Activated T-helper 1 cell treated with anti-CD3 and anti-CD28 coated beads, Interleukin-2, amount 50 U/mL, for 16 hours (primary cell): Measurements from ENCODE around the gene GPR18.

Source experiments
- DNase-seq, 2 donors: peaks; one replicate each; pipeline ENCODE4 v3.0.0-alpha.2; 2020; ENCODE audit warnings: low read depth in 1 of 2, low spot score in 1 of 2

The GPR18 gene, protein sequence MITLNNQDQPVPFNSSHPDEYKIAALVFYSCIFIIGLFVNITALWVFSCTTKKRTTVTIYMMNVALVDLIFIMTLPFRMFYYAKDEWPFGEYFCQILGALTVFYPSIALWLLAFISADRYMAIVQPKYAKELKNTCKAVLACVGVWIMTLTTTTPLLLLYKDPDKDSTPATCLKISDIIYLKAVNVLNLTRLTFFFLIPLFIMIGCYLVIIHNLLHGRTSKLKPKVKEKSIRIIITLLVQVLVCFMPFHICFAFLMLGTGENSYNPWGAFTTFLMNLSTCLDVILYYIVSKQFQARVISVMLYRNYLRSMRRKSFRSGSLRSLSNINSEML

DNA sequence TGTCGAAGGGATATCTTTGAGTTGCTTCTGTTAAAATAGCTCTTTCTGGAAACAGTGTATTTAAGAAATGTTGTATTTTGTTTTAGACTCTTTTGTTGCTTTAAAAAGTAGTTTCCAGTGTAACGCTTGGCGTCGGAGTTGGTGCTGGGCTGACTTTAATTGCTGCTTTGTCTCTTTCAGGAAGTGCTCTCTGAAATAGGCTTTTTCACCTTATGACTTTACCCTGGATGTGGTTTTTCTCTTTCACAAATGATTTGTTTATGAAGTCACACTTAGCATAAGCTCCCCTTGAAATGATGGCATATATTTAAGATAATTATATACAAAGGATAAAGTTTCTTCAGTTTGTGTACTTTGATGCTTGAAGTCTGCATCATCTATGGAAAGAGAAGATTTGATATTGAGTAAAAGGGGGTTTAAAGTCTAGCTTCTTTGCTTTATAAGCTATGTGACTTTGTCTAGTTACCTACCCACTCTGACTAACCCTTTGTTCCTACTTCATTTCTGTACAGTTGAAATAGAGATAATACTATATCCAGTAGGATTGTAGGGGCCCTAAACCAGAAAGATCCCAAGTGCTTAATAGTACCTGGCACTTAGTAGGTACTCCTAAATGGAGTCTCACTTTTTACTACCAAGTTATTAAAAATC is at the start of gene GPR18:
TSS of gene GPR18 (minus strand) at position 170 of the 651 bp plus-strand sequence. CDS start 2,507 bp downstream, outside the sequence.
- no peak for DNase-seq

DNA sequence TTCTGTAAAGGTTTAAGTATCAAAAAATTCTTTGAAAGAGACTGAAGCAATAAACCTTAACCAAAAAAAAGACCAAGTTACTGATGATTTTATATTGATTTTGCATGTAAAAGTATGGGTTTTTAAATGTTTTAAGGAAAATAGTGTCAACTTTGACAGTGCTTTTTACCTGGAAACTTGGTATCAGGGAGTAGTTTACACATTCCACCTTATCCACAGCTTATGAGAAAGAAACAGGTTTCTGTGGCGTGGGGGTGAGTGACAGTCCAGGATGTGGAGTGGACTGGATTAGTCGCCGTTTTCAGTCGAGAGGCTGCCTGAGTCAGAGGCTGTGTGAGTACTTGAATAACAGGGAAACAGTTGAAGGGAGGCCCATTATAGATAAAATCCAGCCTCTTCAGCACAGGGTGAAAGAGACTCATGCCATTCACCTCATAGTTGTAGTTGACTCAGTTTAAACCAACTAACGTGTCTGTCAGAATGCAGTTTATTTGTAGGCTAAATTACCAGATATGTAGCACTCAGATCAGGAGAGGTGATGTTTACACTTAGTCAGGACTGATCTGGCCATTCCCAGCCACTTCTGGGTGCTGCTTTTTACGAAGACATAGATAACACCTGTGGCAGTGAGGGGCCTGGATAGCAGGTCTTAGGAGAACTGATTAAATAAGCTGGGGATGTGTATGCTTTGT is 49.6 kb upstream of the GPR18 start:
- DNase-seq: peak in 1 of 2 donors; percentile 57

DNA sequence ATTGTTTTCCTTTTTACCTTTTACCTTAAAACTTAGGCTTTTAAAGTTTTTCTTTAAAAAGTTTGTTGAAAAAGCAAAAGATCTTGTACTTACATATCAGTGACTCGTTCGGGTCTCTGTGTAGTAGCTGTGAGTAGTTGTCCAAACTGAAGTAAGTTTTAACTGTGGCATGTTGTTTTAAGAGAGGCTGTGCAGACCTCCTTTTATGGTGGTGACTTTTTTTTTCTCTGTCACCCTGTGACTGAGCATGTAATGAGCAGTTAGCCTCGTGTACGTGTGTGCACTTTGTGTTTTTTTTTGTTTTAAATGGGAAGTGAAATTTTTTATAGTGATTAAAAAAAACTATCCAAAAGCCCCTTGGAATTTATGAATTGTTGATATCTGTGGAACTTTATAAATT is 49.1 kb upstream of the GPR18 start, which contains the start of gene GPR183:
TSS of gene GPR183 (minus strand) at position 153 of the 400 bp plus-strand sequence. CDS start 11,254 bp downstream, outside the sequence.
- DNase-seq: no peak

DNA sequence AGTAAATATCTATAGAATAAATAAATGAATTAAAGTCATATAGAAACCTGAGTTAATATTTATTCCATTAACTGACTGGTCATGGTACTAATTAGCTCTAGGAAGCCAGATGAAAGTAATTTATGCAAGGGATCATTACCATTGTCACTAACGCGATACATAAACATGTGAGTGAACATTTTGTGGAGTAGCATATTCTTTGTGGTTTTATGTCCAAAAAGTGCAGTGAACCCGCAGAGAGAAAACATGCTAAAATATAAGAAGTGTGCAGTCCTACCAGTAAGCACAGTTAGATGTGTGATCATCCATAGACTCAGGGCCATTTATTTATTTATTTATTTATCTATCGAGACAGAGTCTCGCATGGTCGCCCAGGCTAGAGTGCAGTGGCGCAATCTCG is 47.4 kb upstream of the GPR18 start:
- no peak for DNase-seq

DNA sequence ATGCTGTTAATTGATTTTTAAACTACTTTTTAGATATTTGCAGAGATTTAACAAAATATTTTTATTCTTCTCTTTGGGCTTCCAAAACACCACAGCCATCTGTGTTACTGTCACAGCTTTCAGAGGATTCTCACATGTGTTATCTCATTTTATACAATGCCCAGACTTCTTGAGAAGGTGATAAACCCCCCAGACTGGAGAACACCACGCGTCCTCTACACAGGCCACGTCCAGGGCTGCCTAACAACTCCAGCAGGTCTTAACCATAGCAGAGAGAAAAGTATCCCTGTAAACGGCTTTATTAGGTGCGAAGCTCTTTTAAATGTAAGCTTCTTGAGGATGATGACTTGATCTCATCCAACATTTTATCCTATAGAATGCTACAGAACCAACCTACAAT is 47.0 kb upstream of the GPR18 start:
- DNase-seq: no peak

DNA sequence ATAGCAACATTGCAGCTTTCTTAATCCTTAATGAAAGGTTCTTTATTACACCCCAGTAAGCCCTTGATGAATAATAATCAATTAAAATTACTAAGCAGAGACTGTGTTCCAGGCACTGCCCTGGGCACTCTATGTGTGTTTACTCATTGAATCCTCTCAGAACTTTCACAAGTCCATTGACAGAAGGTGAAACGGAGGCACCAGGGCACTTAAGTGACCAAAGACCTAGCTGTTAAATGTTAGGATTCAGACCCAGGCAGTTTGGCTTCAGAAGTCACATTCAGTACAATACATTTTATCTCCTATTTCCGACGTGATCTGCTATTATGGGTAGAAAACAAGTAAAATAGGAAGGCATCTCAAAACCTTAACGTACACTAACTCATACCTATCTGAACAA is 46.4 kb upstream of the GPR18 start:
- DNase-seq: no peak

DNA sequence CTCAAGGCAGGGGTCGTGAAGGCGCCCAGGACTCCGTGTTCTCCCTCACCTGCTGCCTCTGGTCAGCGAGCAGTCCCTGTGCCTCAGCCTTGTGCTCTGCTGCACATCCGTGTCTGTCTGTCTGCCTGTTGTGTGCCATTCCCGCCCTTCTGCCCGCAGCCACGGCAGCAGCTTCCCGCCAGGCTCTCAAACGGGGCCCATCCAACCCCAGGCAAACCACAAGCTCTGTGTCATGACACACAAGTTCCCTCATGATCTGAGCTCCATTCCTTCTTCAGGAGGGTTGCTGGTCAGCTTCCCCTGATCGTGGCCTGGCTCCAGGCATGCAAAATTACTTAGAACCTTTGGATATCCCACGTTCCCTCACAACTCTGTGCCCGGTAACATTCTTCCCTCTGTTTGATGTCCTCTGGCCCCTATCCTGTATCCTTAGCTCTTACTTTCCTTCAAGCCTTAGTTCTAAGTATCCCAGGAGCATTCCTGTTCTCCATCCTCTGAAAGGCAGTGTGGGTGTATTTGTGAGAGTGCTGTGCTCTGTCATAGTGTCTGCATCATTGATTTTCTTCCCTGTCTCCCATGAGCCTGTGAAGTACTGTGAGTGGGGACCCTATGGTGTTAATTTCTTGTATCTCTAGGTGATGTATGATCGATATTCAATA is 45.8 kb upstream of the GPR18 start:
- DNase-seq: no peak

DNA sequence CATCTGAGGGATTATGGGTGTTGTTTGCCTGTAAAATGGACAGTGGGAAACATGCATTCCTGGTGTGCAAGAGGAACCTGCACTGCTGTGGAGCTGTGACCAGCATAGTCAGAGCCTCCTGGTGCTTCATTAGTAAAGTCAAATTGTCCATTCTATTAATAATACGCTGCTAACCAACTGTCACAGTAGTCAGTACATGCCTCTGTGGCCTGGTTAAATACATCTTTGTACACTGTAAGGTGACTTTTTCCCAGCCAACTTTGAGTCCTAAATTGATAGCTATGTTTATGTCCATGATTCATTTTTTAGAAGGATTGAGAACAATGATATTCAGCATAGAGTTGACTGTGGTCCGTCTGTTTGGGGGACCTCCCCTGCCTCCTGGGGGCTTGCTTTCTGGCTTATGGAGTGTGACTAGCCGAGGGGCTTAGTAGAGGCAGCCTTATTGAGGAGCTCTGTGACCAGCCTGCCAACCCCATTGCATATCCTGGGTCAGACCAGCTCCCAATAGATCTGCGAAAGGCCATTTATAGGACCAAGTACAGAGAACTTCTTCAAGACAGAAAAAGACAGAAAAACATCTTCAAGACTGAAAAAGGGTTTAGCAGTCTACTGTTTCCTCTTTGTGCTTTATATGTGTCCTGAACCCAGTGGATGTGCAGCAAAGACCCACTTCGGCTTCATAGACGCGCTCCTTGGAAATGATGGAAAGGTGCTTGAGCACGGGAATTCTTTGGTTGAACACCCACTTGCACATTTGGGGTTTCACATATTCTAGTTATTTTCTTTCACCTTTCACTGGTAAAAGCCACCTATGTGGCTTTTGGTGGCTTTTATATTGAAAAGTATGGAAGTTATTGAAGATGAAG is 44.7 kb upstream of the GPR18 start:
- no peak for DNase-seq

DNA sequence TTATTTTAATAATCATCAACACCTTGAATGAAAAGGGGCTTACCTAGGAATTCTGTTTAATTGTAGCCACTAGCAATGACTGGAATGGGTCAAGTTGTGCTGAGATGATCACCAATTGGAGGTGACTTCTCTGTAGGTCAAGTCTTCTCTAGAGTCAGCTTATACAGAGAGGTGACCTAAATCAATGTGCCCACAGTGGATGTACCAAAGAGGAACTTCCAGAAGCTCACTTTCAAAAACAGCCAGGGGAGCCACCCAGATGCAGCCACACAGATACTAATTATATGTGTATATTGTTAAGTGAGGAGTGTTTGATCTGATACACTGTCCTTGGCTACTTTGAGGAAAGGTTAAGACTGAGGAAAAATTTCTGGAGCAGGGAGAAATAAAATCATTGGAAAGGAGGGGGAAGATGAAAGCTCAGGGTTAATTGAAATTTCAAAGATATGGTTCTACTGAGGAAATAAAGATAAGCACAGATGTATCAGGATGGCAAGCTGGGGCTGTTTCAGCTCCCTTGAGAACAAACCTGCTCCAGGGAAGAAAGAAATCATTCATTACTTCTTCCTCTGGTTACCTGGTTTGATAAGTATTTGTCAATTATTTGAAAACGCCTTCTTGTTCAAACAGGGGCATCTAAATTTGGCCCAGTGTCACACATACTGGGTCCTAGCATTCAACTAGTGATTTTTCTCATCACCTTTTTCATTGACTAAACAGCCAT is 43.9 kb upstream of the GPR18 start:
- no peak for DNase-seq

DNA sequence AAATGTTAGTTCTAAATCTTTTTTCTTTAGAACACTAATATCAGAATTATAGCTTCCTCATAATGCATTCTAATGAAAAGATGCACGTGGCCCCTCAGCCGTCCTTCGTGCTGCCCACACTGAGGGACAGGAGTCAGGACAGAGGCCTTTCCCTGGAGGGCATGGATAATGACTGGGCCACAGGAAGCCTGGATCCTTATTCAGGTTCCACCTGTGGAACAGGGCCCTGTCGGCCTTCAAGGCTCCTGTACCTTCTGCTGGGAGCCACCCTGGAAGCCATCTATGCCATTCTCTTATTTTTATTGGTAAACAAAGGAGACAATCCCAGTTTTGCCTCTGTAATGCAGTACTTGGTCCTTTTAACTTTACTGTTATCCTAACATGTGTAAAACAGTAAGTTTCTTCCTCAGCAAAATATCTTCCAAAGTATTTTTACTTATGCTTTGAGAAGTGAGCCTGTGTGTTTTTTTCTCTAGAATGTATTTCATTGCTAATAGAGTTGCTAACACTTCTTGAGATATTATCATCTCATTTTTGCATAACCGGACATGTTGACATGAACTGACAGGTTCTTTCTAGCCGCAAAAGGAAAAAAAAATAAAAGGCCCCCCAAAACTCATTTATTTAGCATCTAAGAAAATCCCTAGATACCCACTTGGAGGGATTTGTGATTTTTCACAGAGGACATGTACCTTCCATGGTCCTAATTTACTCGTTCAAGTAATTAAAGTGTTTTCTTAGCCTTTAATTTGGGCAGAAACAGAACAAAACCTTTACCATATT is 43.1 kb upstream of the GPR18 start:
- DNase-seq: no peak

DNA sequence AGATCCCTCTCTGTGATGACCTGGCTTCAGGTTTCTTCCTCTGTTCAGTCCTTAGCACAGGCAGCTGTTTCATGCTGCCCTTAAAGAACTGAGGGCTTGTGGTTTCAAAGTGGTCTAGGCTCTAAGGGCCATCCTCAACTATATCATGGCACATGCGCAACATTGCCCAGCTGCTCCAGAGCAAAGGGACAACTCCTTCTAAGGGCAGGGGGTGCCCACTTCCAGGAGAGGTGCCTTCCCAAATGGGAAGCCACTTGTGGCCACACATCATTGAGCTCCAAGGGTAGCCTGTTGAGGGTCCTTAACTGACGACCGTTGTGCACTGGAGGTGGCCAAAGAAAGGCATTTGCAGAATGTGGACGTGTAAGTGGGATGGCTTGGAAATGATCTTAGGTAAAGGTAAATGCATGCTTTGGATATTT is 41.8 kb upstream of the GPR18 start:
- DNase-seq: no peak

DNA sequence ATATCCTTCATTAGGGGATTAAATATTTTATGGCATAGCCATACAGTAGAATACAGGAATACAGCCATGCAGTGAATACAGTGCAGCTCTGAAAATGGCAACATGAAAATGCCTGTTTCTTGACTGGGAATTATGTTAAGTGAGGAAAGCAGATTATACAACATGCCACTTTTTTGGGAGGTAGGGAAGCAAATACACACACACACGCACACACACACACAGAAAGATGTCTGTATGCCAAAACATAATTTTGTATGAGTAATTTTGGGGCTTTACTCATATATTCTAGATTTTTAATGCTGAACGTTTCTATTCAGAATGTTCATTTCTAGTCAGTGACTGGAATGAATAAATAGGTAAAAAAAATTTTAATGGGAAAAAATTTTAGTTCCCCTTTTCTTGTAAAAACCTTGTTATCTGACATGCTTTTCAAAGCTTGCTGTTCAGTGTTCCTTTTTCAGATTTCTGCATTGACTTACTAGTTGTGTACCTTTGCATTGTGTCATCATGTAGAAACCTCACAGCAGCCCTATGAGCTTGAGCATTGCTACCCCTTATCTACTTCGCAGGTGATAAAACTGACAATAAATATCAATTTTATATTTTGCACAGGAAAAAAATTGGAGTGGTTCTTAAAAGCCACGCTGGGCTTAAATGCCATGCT is 41.2 kb upstream of the GPR18 start:
- no peak for DNase-seq

DNA sequence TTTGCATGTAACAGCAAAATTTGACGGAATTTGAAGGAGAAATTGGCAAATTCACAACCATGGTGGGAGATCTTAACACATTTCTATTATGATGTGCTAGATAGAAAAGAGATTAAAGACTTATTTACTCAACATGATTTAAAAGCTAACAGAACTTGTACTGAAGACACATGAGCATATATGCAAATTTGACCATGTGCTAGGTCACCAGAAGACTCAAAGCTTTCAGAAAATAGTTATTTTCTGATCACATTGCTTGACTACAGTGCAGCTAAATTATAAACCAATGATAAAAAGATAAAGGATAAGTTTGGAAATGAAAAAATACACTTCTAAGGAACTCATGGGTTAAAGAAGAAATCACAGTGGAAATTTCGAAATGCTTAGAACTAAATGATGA is 39.9 kb upstream of the GPR18 start:
- DNase-seq: no peak

DNA sequence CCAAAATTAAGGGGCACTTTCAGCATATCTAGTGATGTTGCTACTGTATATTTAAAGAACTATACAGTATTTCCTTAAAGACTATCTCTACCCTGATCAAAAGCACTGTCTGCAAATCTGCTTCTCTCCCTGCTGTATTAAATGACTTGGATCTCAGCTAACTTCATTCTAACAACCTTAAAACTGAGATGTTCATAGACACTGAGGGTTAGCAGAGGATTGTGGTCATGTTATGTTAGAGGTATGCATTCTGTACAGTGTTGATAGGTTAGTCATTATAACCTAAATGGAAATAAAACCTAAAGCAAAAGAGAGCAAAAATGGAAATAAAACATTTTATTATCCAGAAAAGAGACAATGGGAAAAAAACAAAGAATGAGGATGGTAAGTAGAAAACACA is 39.2 kb upstream of the GPR18 start:
- DNase-seq: no peak

DNA sequence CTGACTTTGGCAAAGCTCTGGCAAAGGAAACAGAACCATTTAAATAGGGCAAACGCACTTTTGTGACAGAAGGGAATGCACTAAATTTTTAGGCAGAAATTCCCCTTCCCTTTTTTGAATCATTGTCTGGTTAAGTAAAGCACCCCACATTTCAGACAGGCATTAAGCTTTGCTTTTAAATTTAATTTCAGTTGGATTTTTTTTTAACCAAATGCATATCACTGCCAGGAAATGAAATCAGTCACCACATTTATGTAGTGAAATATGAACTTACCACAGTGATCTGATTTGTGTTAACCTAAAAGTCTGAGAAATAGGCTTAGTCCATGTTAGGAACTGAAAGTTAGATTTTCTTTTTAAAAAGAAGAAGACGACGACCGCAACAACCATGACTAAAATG is 38.2 kb upstream of the GPR18 start:
- no peak for DNase-seq

DNA sequence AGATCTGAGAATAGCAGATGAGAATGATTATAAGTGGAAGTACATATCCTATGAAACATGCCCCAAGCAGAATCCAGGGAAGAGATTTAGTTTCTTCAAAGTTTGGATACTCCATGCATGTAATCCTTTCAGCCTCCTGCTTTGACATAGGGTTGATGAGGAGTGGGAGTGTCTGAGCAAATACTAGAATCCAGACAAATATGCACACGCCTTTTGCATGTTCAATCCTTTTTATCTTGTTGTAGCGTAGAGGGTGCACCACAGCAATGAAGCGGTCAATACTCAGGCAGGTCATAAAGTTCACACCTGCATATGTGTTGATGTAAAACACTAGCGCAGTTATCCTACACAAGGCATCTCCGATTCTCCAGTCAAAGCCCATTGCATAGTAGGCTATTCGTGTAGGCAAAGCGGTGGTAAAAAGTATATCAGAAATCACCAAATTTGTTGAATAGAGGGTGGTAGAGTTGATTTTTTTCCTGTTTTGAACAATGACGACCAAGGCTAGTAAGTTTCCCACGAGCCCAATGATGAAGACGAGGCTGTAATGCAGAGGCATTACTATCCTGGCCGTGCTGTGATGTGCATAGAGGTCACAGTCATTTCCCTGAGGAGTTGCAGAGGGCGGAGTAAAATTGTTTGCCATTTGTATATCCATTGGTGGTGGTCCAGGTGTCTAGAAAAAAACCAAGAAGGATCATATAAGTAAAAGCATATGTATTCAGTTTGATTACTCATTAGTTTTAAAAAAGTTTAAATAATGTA is 37.5 kb upstream of the GPR18 start:
- DNase-seq: no peak

DNA sequence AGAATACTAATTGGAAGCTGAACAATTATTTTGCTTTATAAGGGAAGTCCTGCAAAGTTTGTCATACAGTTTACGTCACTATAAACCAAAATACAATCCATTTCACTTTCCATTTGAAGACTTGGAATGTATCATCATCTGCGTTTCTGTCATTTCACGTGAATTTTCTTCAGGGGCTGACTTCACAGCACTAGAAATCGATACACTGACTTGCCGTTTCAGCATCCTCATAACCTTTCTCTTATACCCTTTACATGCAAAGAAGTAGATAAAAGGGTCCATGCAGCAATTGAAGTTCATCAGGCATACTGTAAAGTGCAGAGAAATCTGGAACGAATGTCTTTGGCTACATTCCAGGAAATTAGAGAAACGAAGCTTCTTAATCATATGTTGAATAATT is 36.8 kb upstream of the GPR18 start:
- DNase-seq: no peak

DNA sequence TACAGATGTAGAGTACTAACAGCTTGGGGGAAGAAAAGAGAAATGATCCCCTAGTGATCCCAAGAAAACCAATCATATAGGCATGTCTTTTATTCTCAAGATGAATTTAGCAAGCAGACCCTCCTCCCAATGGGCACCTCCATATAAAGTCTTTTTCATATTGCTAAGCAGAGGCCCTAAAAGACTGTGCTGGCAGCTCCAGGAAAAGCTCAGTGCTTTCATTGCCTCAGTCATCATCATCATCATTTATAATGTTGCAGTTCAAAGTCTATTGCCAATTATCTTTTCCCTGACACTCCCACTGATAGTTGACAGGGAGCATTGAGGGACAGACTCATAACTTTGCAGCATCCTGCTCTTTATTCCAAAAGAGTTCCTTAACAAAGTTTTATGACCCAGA is 36.0 kb upstream of the GPR18 start:
- DNase-seq: no peak
